HepG2 (cell line): ENCODE data around the gene ARL14EP. TPM values are rescaled to one million over a fixed set of nuclear protein-coding genes. Genes with fewer than 3 reads are reported as not detected.

Experiments
- ATAC-seq: fragments of 200-7000 bp; cut with Tn5 transposase; 3 replicates; pipeline ENCODE4 v1.9.1; 2020; ENCODE audit warnings: mild to moderate bottlenecking, moderate library complexity
- BruUV-seq: library from RNA; stranded (reverse); fragments of 400-500 nt; replicated peaks from 2 replicates; lab custom pipeline; 2021; lab: Mats Ljungman, UMichigan
- CTCF ChIA-PET: fragments of 300-600 bp; formaldehyde crosslinking; extraction: SDS; loops from one replicate; lab custom pipeline; 2021; ENCODE audit warnings: low total read pairs, inconsistent platforms, low intra/inter-chr PET ratio; lab: Yijun Ruan, JAX
- POLR2A ChIA-PET: fragments of 350-600 bp; sonication (Branson Sonifier 250); formaldehyde crosslinking; loops from one replicate; lab custom pipeline; 2020; ENCODE audit warnings: antibody characterized with exemption, inconsistent platforms; lab: Yijun Ruan, JAX
- DNase-seq: peaks from one replicate; pipeline ENCODE4 v3.0.0-alpha.2; 2015; ENCODE audit warnings: low spot score
- FAIRE-seq: peaks from 3 replicates; lab custom pipeline; 2011; peaks lifted over from hg19 to GRCh38; lab: Jason Lieb, UNC
- H2AFZ ChIP-seq: one replicate; pipeline ENCODE4 v1.6.1; 2011; ENCODE audit warnings: low read length, inconsistent platforms
- H3K27ac ChIP-seq: fragments of 300-600 bp; 3 replicates; pipeline ENCODE4 v1.8.0; 2011; ENCODE audit warnings: mixed run types, mild to moderate bottlenecking, mixed read lengths, low read length, inconsistent platforms; ENCODE audit not compliant: insufficient read depth; ENCODE audit errors: extremely low read length
- H3K27me3 ChIP-seq, 2 experiments: fragments of 200-600 bp in 1 of 2; 2 replicates in 1 of 2; 3 replicates in 1 of 2; pipeline versions ENCODE4 v1.6.0 to v1.8.0; 2011; ENCODE audit warnings: low read length in 2 of 2, mild to moderate bottlenecking in 2 of 2, moderate library complexity in 2 of 2, inconsistent platforms in 1 of 2; ENCODE audit not compliant: insufficient read depth in 2 of 2, control insufficient read depth in 1 of 2
- H3K36me3 ChIP-seq, 2 experiments: fragments of 200-600 bp in 1 of 2; replicated peaks in 1 of 2; 2 replicates in 1 of 2; 3 replicates in 1 of 2; pipeline versions ENCODE4 v1.5.1 to v1.8.0; 2011; ENCODE audit warnings: low read length in 2 of 2, inconsistent platforms in 1 of 2; ENCODE audit not compliant: insufficient read depth in 2 of 2, control insufficient read depth in 1 of 2
- H3K4me1 ChIP-seq: 2 replicates; pipeline ENCODE4 v1.5.1; 2012; ENCODE audit warnings: low read length, inconsistent platforms; ENCODE audit not compliant: insufficient read depth
- H3K4me2 ChIP-seq: 2 replicates; pipeline ENCODE4 v1.6.0; 2011; ENCODE audit warnings: low read depth, low read length, inconsistent platforms
- H3K4me3 ChIP-seq, 3 experiments: fragments of 200-600 bp in 1 of 3; sonication (generic), shearing (Covaris generic) in 1 of 3; replicated peaks in 1 of 3; 2 replicates each; pipeline ENCODE4 v1.5.1; 2011 to 2016; ENCODE audit warnings: low read length in 3 of 3, inconsistent platforms in 2 of 3, low read depth in 2 of 3, mild to moderate bottlenecking in 2 of 3, control low read depth in 1 of 3, mixed read lengths in 1 of 3; ENCODE audit not compliant: insufficient read depth in 1 of 3
- H3K79me2 ChIP-seq: one replicate; pipeline ENCODE4 v1.6.1; 2011; ENCODE audit warnings: low read length, inconsistent platforms; ENCODE audit not compliant: insufficient read depth
- H3K9ac ChIP-seq: 2 replicates; pipeline ENCODE4 v1.6.0; 2011; ENCODE audit warnings: mild to moderate bottlenecking, low read depth, low read length, inconsistent platforms; ENCODE audit not compliant: insufficient read depth
- H3K9me3 ChIP-seq: 2 replicates; pipeline ENCODE4 v1.5.1; 2012; ENCODE audit warnings: mild to moderate bottlenecking, low read length
- H4K20me1 ChIP-seq: 2 replicates; pipeline ENCODE4 v1.6.0; 2011; ENCODE audit warnings: inconsistent platforms, mild to moderate bottlenecking, low read length, moderate library complexity; ENCODE audit not compliant: insufficient read depth
- CTCF ChIP-seq: sonication (generic); formaldehyde crosslinking; IDR thresholded peaks from 2 replicates; pipeline ENCODE4 v1.5.0; 2020; ENCODE audit warnings: mild to moderate bottlenecking, missing genetic modification reagents, moderate library complexity
- DMAP1 ChIP-seq: IDR thresholded peaks from 2 replicates; pipeline ENCODE4 v1.6.1; 2016
- GLI4 ChIP-seq: sonication (generic); formaldehyde crosslinking; IDR thresholded peaks from 2 replicates; pipeline ENCODE4 v1.5.1; 2020; ENCODE audit warnings: missing genetic modification reagents, mild to moderate bottlenecking, moderate library complexity, borderline replicate concordance
- HHEX ChIP-seq: IDR thresholded peaks from 2 replicates; pipeline ENCODE4 v1.6.1; 2016; ENCODE audit warnings: control low read depth
- KAT2B ChIP-seq: fragments of 150-350 bp; IDR thresholded peaks from 2 replicates; pipeline ENCODE4 v1.6.1; 2014; ENCODE audit warnings: low read depth, low read length, borderline replicate concordance
- KAT7 ChIP-seq: IDR thresholded peaks from 2 replicates; pipeline ENCODE4 v1.6.1; 2018; ENCODE audit warnings: borderline replicate concordance, missing compliant biosample characterization
- KDM6A ChIP-seq: IDR thresholded peaks from 2 replicates; pipeline ENCODE4 v1.6.1; 2016; ENCODE audit warnings: low read depth
- MED1 ChIP-seq: sonication (generic); formaldehyde crosslinking; IDR thresholded peaks from 2 replicates; pipeline ENCODE4 v1.4.0; 2020; ENCODE audit warnings: missing genetic modification reagents
- MLX ChIP-seq: IDR thresholded peaks from 2 replicates; pipeline ENCODE4 v1.6.1; 2016
- NFRKB ChIP-seq: fragments of 450-650 bp; IDR thresholded peaks from 2 replicates; pipeline ENCODE4 v1.6.1; 2017
- NFYC ChIP-seq: IDR thresholded peaks from 2 replicates; pipeline ENCODE4 v1.6.1; 2016; ENCODE audit warnings: missing genetic modification reagents, missing compliant biosample characterization
- NR2F2 ChIP-seq: IDR thresholded peaks from 2 replicates; pipeline ENCODE4 v1.6.1; 2012; ENCODE audit warnings: low read depth, inconsistent platforms, borderline replicate concordance
- RFX3 ChIP-seq: IDR thresholded peaks from 2 replicates; pipeline ENCODE4 v1.6.1; 2016; ENCODE audit warnings: missing biosample characterization, missing genetic modification reagents
- TOPORS ChIP-seq: sonication (generic); formaldehyde crosslinking; IDR thresholded peaks from 2 replicates; pipeline ENCODE4 v1.8.0; 2023; ENCODE audit warnings: mild to moderate bottlenecking, missing genetic modification reagents
- UBTF ChIP-seq: sonication (generic); formaldehyde crosslinking; IDR thresholded peaks from 2 replicates; pipeline ENCODE4 v1.4.0; 2020; ENCODE audit warnings: mild to moderate bottlenecking, missing genetic modification reagents
- ZFP41 ChIP-seq: sonication (generic); formaldehyde crosslinking; IDR thresholded peaks from 2 replicates; pipeline ENCODE4 v1.4.0; 2020; ENCODE audit warnings: mild to moderate bottlenecking, missing genetic modification reagents, borderline replicate concordance
- ZKSCAN5 ChIP-seq: sonication (generic); formaldehyde crosslinking; IDR thresholded peaks from 2 replicates; pipeline ENCODE4 v1.5.1; 2020; ENCODE audit warnings: mild to moderate bottlenecking, missing genetic modification reagents
- ZNF20 ChIP-seq: sonication (generic); formaldehyde crosslinking; IDR thresholded peaks from 2 replicates; pipeline ENCODE4 v1.4.0; 2020; ENCODE audit warnings: mild to moderate bottlenecking, moderate library complexity, missing genetic modification reagents
- ZNF414 ChIP-seq: sonication (generic); formaldehyde crosslinking; IDR thresholded peaks from 2 replicates; pipeline ENCODE4 v1.5.0; 2020; ENCODE audit warnings: missing genetic modification reagents
- ZNF614 ChIP-seq: IDR thresholded peaks from 2 replicates; pipeline ENCODE4 v1.6.1; 2018; ENCODE audit warnings: missing biosample characterization, missing genetic modification reagents, inconsistent platforms, borderline replicate concordance
- ZSCAN30 ChIP-seq: sonication (generic); formaldehyde crosslinking; IDR thresholded peaks from 2 replicates; pipeline ENCODE4 v1.5.0; 2020; ENCODE audit warnings: mild to moderate bottlenecking, missing genetic modification reagents
- WGBS: methylation state at CpG from one replicate; pipeline ENCODE4 v1.1.6; 2017; ENCODE audit warnings: low lambda C conversion rate; 5-methylcytosine and 5-hydroxymethylcytosine counted together
- in situ Hi-C: cut with HindIII; loops from 2 replicates; pipeline ENCODE4 v1.10.0; 2017; ENCODE audit warnings: low pct_unique_long_range_greater_than_20kb; ENCODE audit not compliant: extremely low pct_ligation_motif_present
- intact Hi-C: fragments of 100-400 bp; cut with micrococcal nuclease; formaldehyde crosslinking; loops from one replicate; pipeline ENCODE4 v1.10.0; 2022; ENCODE audit not compliant: unreplicated experiment
- polyA plus RNA-seq, 8 experiments: library from polyadenylated mRNA; depleted of rRNA in 3 of 8; stranded (reverse) in 7 of 8; unstranded in 1 of 8; fragments of >200 nt; fragmentation: Illumina TruSeq in 4 of 8; extraction: Trizol in 4 of 8; gene quantifications; 2 replicates each; pipeline versions ENCODE4 v1.2.1 to v1.2.3, GENCODE V29; 2011 to 2016; ENCODE audit warnings: low read depth in 4 of 8, missing spikeins in 1 of 8, mixed read lengths in 1 of 8; ENCODE audit not compliant: insufficient read depth in 1 of 8
- total RNA-seq, 5 experiments: library from RNA; depleted of rRNA; stranded (reverse); fragments of >200 nt; fragmentation: Illumina TruSeq; extraction: Trizol; gene quantifications; 2 replicates each; pipeline ENCODE4 v1.2.3, GENCODE V29; 2016; ENCODE audit warnings: low read depth in 1 of 5

The ARL14EP gene
- total and polyA plus RNA-seq, 2 of the 13 experiments (the other 11 are each of a cell fraction or from before 2014, with no cell fraction given) = 9.8 to 15.4 TPM

GRCh38 chr11:30345644-30346043 is 22.7 kb downstream of the ARL14EP start (continued):
- TF ChIP-seq ZNF614 (no peak), NFRKB (no peak), ZKSCAN5 (CRISPR knock-in tag) (no peak), UBTF (CRISPR knock-in tag) (no peak), KAT7 (CRISPR knock-in tag) (no peak), RFX3 (CRISPR knock-in tag) (no peak)

- DNase-seq (peak; percentile 52), FAIRE-seq (peak; percentile 18), ATAC-seq (peak; percentile 69)
- BruUV-seq = no TSS peak
- intact Hi-C loops = loop anchor here (1.0 kb wide), 2 partner anchors 568 to 572 kb away; no protein-coding TSS in a partner anchor
- no peak overlapping the region for H3K27ac ChIP-seq
- WGBS = 10% methylated on average over 5 of the region's 5 CpGs
- H3K9ac ChIP-seq = no peak overlapping the region
- no peak overlapping the region for H3K4me2 ChIP-seq
- in situ Hi-C loops = no loop called here
- H4K20me1 ChIP-seq = no peaks in the 10 kb centered on the region
- POLR2A ChIA-PET = no interaction called here
- H3K27me3 ChIP-seq = peaks cover 0 to 2% of the 10 kb centered on the region in 2 experiments; a peak in 1 of 5 replicates
- no peak overlapping the region for H3K4me3 ChIP-seq
- H3K36me3 ChIP-seq = no peaks in the 10 kb centered on the region
- H3K79me2 ChIP-seq = no peaks in the 10 kb centered on the region
- CTCF ChIA-PET = interaction anchor here (1.1 to 1.8 kb wide), 3 partner anchors 509 to 571 kb away, joined by 3 to 14 read pairs (median 12); no protein-coding TSS in a partner anchor
- no peak overlapping the region for H2AFZ ChIP-seq
- no peaks in the 10 kb centered on the region for H3K9me3 ChIP-seq
- no peaks in the 10 kb centered on the region for H3K4me1 ChIP-seq
- TF ChIP-seq DMAP1 = no peak
- TF ChIP-seq ZSCAN30 = no peak
- TF ChIP-seq GLI4 (CRISPR knock-in tag) = no peak
- TF ChIP-seq KDM6A = no peak
- no peak for TF ChIP-seq NFYC (CRISPR knock-in tag)
- TF ChIP-seq TOPORS (CRISPR knock-in tag) = no peak
- no peak for TF ChIP-seq KAT2B
- no peak for TF ChIP-seq MLX (CRISPR knock-in tag)
- no peak for TF ChIP-seq ZNF20 (CRISPR knock-in tag)
- no peak for TF ChIP-seq MED1 (CRISPR knock-in tag)
- TF ChIP-seq ZNF414 (CRISPR knock-in tag) = no peak
- TF ChIP-seq CTCF = peak; percentile 60
- TF ChIP-seq NR2F2 = no peak
- no peak for TF ChIP-seq HHEX (CRISPR knock-in tag)
- no peak for TF ChIP-seq ZFP41 (CRISPR knock-in tag)
Measured at GRCh38 chr11:30346068-30346688, 23.3 kb downstream of the ARL14EP start.
